HEK293 (cell line): ENCODE measurements around the gene MED8.

ENCODE experiments used
- CTCF ChIP-seq: fragments of 450-650 bp; formaldehyde crosslinking; IDR thresholded peaks from 2 replicates; pipeline ENCODE4 v1.5.1; 2016; ENCODE audit warnings: missing biosample characterization, missing genetic modification characterization
- REST ChIP-seq: fragments of 450-650 bp; formaldehyde crosslinking; IDR thresholded peaks from 2 replicates; pipeline ENCODE4 v1.5.1; 2016; ENCODE audit warnings: missing biosample characterization, missing genetic modification characterization
- TRIM28 ChIP-seq: IDR thresholded peaks from 2 replicates; pipeline ENCODE4 v1.6.1; 2011; ENCODE audit warnings: low read length, control low read depth, borderline replicate concordance
- ZNF114 ChIP-seq: fragments of 450-650 bp; formaldehyde crosslinking; IDR thresholded peaks from 2 replicates; pipeline ENCODE4 v1.5.0; 2017; ENCODE audit warnings: missing biosample characterization, missing genetic modification characterization
- ZNF211 ChIP-seq: fragments of 450-650 bp; formaldehyde crosslinking; IDR thresholded peaks from 2 replicates; pipeline ENCODE4 v1.5.1; 2016; ENCODE audit warnings: low read depth, missing biosample characterization, missing genetic modification characterization
- ZNF274 ChIP-seq, 2 experiments: fragments of 200-500 bp in 1 of 2; fragments of 450-650 bp in 1 of 2; sonication (Bioruptor generic) in 1 of 2; formaldehyde crosslinking in 1 of 2; IDR thresholded peaks; 2 replicates each; pipeline versions ENCODE4 v1.5.1 to v1.6.1; 2014 to 2016; ENCODE audit warnings: borderline replicate concordance in 1 of 2, inconsistent platforms in 1 of 2, low read length in 1 of 2, missing biosample characterization in 1 of 2, missing genetic modification characterization in 1 of 2
- ZNF830 ChIP-seq: fragments of 450-650 bp; IDR thresholded peaks from 2 replicates; pipeline ENCODE4 v1.5.0; 2018; ENCODE audit warnings: missing biosample characterization, missing genetic modification characterization, low read depth, mild to moderate bottlenecking, moderate library complexity
- TF ChIP-seq, protein P1 (sequence below): fragments of 450-650 bp; formaldehyde crosslinking; IDR thresholded peaks from 2 replicates; pipeline ENCODE4 v1.5.1; 2016; ENCODE audit warnings: missing biosample characterization, missing genetic modification characterization

- TF ChIP-seq ZNF274 (IDR thresholded peaks at IDR 0.05; ENCODE audit: low read length) (no peak), ZNF274 (tag by site-specific recombination; IDR thresholded peaks at IDR 0.05; ENCODE audit: borderline replicate concordance) (no peak), ZNF114 (no peak), CTCF (tag by site-specific recombination) (no peak), REST (tag by site-specific recombination) (no peak), ZNF211 (tag by site-specific recombination) (no peak), ZNF830 (tag by site-specific recombination) (no peak), TRIM28 (no peak)
- TF ChIP-seq, protein P1, sequence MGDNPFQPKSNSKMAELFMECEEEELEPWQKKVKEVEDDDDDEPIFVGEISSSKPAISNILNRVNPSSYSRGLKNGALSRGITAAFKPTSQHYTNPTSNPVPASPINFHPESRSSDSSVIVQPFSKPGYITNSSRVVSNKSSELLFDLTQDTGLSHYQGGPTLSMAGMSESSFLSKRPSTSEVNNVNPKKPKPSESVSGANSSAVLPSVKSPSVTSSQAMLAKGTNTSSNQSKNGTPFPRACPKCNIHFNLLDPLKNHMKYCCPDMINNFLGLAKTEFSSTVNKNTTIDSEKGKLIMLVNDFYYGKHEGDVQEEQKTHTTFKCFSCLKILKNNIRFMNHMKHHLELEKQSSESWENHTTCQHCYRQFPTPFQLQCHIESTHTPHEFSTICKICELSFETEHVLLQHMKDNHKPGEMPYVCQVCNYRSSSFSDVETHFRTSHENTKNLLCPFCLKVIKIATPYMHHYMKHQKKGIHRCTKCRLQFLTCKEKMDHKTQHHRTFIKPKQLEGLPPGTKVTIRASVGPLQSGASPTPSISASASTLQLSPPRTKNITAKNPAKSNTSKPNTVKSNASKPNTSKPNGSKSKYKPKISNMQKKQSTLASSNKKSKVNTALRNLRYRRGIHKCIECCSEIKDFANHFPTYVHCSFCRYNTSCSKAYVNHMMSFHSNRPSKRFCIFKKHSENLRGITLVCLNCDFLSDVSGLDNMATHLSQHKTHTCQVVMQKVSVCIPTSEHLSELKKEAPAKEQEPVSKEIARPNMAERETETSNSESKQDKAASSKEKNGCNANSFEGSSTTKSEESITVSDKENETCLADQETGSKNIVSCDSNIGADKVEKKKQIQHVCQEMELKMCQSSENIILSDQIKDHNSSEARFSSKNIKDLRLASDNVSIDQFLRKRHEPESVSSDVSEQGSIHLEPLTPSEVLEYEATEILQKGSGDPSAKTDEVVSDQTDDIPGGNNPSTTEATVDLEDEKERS (tag by site-specific recombination), result no peak
Measured at GRCh38 chr1:43338001-43338400, 51.6 kb downstream of the MED8 start.
